Cerebellar cortex (tissue), 1 donor: ENCODE data around the gene LZTS2.
A peak's percentile ranks its signal among the peaks of the same experiment; 100 is the strongest.
"Not testable (repeated sequence)": the region's sequence is repeated elsewhere in the genome, so short reads cannot be mapped to it uniquely, and the experiment has no call there.

Experiments
- DNase-seq: peaks from one replicate; pipeline ENCODE4 v3.0.0-alpha.2; 2015; ENCODE audit warnings: low spot score

The LZTS2 gene, protein sequence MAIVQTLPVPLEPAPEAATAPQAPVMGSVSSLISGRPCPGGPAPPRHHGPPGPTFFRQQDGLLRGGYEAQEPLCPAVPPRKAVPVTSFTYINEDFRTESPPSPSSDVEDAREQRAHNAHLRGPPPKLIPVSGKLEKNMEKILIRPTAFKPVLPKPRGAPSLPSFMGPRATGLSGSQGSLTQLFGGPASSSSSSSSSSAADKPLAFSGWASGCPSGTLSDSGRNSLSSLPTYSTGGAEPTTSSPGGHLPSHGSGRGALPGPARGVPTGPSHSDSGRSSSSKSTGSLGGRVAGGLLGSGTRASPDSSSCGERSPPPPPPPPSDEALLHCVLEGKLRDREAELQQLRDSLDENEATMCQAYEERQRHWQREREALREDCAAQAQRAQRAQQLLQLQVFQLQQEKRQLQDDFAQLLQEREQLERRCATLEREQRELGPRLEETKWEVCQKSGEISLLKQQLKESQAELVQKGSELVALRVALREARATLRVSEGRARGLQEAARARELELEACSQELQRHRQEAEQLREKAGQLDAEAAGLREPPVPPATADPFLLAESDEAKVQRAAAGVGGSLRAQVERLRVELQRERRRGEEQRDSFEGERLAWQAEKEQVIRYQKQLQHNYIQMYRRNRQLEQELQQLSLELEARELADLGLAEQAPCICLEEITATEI

DNA sequence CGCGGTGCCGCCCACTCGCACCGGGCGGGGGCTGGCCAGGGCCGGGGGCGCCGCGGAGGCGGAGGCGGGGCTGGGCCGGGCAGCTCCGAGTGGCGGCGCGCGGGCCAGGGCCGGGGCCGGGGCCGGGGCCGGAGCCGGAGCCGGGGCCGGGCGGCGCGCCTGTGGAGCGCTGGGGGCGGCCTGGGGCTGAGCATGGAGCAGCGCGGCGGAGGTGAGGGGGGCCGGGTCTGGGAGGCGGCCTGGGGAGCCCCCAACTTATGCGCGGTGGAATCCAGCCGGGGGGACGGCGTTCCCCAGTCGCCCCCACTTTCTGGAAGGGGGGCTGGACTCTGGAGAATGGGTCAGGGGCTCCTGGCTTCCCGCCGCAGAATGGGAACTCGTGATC is at the start of gene LZTS2:
Gene LZTS2, plus strand, starts transcription at position 67 of the 385 bp plus-strand sequence. CDS start 2,731 bp downstream, outside the sequence.
- no peak for DNase-seq

DNA sequence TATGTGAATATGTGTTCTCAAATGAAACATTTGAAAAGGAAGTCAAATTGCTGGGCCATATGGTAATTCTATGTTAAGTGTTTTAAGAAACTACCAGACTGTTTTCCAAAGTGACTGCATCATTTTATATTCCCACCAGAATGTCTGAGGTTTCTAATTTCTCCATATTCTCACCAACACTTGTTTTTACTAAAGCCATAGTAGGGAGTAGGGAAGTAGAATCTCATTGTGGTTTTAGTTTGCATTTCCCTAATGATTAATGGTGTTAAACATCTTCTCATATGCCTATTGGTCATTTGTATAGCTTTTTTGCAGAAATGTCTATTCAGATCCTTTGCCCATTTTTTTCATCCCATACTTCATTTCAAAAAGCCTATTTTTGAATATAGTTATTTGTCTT is 39.4 kb upstream of the LZTS2 start:
- no peak for DNase-seq

DNA sequence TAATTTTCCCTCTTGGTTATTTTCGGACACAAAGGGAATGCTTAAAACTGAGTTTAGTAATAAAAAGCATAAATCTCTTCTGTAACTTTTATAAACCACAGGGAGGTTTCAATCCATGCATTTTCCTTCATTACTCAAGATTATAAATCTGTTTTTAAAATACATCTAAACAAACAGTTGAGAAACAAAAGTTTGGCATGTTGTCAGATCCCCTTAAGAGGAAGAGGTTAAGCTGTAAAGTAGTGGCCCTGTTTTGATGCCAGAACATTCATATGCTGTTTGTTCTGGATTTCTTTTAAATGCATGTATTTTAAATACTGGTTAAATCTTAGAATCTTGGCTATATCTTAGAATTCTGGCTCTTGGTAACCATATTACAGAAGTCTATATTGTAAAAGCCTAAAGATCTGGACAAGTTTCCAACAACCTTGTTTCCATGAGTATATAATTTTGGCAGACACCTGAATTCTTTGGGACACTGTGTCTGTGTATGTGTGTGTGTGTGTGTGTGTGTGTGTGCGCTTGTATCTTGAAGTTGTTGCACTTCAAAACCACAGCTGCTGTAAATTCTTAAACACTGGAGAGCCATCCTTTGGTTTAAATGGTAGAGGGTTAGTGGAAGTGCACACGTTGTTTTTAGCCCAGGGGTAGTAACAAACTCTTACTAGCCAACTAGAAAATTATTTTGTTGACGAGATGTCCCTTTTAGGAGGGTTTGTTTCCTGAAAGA is 37.1 kb upstream of the LZTS2 start:
- DNase-seq, result no peak

DNA sequence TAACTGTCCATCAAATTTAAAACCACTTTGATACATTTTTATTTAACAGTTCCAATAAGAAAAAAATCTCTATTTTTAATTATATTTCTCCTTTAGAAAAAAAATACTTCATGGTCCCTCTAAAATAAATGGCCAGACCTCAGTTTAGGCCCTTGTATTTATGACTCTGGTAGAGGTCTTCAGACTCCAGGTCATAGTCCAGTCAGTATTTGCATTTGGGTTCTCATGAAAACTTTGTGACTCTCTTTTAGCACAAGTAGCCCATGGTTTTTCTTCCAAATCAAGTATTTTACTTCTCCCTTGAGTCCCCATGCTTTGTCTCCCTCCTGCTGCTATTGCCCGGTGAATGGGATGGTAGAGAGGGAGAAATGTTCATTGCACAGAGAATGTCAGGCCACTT is 35.8 kb upstream of the LZTS2 start:
- no peak for DNase-seq

DNA sequence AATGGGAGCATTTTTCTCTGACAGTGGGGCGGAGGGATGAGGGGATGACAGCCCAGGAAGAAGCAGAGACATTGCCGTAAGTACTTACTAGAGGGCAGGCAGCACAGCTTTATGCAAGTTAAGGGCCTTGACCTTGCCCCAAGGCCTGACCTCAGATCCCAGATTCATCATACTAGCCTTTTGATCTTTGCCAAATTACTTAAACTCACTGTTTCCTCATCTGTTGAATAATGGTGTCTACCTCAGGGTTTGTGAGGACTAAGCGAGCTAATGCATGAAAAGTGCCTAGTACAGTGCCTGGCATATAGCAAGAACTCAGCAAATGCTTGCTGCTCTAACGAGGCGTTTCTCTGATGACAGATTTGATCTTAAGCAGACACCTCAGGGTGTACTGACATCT is 33.8 kb upstream of the LZTS2 start:
- DNase-seq, result no peak

DNA sequence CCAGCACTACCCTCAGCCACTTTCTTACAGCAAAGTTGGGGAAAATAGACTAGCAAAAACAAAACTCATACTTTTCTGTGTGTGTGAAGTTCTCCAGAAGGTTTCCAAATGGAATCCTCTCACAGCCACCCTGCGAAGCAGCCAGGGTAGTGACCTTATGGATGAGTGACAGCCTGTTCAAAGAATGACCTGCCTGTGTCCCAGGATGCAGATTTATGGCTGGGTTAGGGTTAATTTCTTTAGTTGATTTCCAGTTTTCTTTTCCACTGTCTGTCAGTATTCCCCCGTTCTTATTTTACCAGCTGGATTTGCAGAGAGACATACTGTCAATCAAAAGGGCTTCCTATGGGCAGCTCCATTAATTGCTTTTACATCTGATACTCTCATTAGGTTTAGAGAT is 32.7 kb upstream of the LZTS2 start:
- no peak for DNase-seq

DNA sequence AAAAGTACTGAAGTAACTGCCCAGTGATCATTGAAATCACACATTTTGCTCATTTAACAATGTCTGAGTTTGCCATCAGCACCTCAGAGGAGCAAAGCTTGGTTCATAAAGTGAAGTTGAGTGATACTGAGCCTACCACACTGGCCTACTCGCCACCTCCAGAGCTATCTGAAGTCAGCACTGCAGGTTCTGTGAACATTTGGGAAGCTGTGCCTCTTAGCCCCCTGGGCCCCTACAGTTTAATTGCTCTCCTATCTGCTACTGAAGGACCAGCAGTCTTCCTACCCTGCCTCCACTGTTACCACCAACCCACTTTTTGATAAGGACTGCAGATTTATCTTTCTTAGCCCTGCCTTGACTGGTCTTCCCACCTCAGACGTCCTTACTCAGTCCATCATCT is 32.3 kb upstream of the LZTS2 start:
- no peak for DNase-seq

DNA sequence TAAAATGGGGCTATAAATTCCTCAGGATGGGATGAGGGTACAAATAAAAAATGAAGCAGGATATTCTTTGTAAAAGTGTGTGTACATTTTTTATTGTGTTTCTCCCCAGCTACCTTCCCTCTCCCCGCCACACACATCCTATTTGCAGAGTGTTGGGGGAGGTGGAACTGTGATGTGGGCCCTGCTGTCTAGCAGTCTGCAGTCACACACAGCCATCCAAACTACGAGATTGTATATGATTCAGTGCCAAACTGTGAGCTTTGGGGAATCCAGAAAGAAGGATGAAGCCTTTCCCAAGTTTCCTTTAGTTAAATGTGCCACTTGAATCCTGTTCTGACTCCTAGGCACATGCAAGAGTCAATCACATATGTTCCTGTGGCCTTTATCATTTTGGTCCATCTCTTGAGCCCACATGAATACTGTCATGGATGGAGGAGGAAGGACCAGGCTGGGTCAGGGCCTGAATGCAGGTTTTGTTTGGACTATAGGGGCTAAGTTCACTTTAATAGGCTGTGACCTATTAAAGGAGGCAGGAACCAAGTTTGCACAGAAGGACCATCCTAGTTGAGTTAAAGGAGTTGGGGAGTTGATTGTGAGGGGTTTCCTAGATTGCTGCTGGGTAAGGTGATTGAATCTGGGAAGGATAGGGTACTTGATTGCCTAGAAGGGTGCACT is 31.4 kb upstream of the LZTS2 start:
- DNase-seq, result no peak

DNA sequence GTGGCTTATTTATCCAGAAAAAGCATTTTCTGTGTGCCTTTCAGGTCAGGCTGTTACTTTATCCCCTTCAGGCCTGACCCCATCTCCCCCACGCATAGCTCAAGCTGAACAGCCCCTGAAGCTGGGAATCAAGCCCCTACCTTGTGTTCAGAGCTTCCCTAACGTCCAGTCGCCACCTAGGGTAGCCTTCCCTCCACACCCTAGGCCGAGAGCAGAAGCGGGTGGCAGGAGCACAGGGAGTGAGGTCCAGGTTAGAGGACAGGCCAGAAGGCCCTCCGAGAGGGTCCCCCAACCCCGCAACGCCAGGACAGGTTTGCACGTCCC is 30.8 kb upstream of the LZTS2 start:
- no peak for DNase-seq

DNA sequence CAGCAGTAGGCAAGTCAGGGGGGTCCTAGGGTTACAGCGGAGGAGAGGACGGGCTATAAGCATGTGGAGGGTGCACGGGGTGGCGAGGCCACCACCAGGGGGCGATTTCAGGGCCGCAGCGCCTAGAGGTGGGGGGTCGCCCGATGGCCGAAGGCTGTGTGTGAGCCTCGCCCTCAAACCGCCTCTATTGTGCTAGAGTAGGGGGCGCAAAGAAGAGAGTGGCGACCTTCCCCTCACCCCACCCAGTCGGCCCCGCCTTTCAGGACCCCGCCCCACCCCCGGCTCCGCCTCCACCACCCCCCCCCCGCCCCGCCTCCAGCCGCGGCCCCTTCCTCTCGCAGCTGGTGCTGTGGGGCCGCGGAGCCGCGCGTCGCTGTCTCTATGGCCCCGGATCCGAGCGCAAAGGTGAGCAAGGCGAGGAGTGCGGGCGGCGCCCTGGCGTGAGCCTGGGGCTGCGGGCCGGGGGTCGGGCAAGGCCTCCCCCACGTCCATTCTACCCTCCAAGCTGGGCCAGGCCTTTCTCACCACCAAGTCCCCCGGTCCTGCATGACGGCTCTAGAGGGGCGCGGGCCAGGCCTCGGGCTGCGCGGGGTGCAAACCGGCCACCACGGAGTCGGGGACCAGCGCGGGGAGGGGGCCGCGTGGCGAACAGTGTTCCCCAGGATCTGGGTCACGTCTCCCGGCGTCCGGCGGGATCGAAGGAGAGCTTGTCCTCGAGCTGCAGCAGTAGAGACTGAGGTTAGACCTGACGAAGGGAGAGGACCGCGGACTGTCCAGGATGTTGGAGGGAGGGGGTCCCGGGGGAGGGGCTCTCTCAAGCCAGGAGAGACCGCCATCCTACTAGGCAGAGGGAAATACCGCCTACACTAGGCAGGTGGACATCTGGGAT is 30.2 kb upstream of the LZTS2 start, which contains the start of gene SEMA4G:
Gene SEMA4G, plus strand, starts transcription at position 318 of the 889 bp plus-strand sequence. CDS start 3,409 bp downstream, outside the sequence.
- DNase-seq, result peak; percentile 61

DNA sequence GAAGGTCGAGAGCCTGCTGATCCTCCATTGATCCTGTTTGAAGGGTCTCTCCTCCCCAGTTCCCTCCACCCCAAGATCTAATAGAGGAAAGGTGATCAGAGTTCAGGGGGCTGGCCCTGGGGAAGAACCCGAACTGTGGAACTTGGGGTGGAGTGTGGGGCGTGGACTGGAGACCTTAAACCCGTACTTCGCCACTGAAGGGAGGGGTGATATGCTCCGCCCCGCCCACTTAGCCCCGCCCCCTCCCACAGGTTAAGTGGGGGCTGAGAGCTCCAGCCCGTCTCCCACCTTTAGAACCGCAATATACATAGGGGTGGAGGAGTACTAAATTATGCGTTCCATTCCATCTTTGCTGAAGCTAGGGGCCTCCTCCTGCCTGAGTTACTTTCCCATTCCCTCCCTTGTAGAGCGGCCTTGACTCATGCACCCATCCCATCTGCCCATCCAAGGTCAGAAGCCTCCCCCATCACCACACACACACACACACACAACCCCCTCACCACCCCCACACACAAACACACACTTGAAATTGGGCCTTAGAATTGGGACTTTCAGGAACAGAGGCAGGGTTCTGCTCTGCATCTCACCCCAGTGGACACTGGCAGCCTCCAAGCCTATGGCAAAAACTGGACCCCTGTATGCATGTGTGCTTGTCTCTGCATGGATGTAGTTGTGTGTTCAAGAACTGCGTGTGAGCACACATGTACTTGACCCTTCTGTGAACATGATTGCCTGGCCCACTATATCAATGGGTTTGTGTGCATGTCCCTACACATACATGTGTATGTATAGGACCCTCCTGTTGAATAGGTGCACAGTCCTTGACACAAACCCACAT is 29.3 kb upstream of the LZTS2 start:
- DNase-seq, result peak; percentile 57

DNA sequence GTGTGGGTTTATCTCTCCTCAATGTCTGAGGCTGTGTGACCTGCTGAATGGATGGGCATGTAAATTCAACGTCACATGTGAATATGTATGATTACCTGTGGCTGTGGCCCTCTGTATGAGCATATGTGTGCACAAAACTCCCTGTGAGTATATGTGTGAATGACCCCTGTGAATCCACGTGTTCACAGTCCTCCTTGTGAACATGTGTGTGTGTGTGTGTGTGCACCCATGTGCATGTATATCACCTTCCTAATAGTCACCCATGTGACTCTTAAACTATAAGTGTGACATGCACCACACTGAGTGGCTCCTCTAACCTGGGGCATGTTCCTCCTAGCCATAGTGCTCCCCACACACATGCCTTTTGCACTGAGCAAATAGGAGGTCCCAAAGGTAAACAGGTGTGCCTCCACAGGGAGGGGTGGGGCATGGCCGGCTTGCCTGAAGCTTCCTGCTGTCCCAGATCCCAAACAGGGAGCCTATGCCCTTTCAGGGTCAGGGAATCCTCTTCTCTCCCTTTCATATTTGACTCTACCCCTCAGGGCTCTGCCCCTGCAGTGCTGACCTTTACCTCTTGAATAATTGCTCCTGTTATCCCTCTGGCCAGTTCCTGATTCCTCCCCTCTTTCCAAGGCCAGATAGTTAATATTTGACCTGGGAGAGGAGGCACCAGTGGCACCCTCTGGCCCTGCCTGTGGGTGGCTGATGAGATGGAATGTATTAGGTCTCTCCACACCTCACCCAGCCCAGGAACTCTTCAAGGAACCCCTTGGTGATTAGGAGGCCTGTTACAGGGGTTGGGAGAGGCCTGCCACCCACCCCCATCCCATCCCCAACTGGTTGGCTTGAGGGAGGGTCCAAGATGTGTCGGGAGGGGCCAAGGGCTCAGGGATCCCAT is 28.4 kb upstream of the LZTS2 start:
- DNase-seq, result no peak

DNA sequence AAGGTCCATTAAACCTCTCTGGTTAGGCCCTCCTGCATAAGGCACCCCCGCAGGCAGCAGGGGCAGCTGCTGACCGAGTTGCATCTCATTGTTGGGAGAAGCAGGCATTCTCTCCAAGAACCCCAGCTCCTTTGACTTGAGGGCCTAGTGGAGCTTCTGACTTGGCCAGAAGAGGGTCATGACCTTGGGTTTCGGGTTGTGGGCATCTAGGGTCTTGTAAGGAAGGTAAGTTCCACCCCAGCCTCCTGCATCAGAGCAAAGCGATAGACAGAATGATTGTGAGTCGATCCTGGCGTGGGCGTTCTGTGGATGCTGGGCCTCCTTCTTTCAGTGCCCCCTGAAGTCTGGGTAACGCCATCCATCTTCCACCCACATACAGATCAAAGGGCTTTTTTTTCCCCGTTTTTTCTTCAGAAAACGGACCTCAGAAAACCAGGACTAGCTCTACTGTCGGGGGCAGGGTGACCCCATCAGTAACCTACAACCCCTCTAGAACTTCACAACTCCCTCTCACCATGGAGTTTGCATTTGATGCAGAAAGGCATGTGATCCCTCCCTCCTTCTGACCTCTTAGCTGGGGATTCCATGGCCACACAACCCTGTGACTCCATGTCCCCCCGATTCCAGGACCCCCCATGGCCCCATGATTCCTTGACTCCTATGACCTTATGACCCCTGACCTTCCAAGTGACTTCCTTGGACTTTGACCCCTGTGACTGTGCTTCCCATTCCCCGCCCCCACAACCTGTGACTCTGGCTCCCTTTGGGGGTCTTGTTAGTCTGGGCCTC is 27.3 kb upstream of the LZTS2 start:
- DNase-seq, result no peak

DNA sequence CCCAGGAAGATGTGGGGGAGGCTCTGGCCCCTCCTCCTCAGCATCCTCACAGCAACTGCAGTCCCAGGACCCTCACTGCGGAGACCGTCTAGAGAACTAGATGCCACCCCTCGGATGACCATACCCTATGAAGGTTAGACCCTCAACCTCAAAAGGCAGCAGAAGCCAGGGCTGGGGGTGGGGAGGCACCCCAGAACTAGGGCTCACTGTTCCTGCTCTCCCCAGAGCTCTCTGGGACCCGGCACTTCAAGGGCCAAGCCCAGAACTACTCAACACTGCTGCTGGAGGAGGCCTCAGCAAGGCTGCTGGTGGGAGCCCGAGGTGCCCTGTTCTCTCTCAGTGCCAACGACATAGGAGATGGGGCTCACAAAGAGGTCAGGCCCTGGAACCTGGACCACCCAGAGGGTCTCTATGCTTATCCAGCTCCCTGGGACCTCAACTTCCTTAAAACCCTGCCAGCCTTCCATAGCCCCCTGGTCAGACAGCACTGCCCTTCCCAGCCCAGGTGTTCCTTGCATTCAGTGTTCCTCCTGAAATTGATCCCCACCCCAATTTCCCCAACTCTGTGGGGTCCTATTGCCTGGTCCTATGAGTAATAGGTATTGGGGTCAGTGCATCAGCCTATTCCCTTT is 26.6 kb upstream of the LZTS2 start:
- DNase-seq, result no peak

DNA sequence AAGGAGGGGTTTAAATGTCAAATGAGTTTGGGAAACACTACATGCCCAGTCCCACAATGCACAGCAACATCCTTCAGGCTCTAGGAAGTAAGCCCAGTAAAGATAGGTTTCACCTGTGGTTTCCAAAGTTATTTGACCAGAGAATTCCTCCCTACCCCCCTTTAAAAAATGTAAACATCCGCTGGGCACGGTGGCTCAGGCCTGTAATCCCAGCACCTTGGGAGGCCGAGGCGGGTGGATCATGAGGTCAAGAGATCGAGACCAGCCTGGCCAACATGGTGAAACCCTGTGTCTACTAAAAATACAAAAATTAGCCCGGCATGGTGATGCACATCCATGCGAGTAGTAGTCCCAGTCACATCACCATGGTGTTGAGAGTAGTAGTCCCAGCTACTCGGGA is 24.2 kb upstream of the LZTS2 start:
- not testable (repeated sequence) for DNase-seq

DNA sequence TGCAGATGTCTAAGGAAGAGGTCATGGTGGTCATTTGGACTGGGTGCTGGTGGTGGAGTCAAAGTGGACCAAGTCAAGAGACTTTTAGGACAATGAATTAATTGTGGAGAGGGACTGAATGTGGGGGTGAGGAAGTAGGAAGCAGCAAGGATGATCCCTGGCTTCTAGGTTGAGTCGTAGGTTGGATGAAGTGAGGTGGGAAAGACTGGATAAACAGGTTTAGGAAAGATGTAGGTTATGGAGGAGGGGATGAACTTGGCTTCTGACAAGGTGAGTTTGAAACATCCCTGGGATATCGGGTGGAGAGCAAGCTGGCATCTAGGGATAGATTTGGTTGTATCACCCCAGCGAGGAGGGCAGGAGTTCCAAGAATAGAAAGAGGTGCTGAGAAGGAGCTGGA is 22.7 kb upstream of the LZTS2 start:
- no peak for DNase-seq

DNA sequence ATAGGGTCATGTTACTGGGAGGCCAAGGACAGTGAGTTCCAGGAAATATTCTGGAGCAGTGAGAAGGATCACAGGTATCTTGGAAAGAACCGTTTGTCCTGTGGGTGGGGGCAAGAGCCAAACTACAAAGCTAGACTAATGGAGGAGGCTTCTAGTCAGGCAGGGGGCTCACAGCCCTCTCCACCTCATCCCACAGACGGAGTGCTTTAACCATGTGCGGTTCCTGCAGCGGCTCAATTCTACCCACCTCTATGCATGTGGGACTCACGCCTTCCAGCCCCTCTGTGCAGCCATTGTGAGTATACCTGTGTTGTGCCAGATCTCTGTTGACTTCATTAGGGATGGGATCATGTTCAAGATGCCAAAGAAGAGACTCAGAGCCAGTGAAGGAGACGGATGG is 22.2 kb upstream of the LZTS2 start:
- no peak for DNase-seq
